Measurements from ENCODE around the gene KSR2. TPM values are rescaled to one million over a fixed set of nuclear protein-coding genes. Genes with fewer than 3 reads are reported as not detected.

KSR2 gene
- total RNA-seq, 2 donors from 2014 or later = 1.1 to 2.0 TPM

DNA sequence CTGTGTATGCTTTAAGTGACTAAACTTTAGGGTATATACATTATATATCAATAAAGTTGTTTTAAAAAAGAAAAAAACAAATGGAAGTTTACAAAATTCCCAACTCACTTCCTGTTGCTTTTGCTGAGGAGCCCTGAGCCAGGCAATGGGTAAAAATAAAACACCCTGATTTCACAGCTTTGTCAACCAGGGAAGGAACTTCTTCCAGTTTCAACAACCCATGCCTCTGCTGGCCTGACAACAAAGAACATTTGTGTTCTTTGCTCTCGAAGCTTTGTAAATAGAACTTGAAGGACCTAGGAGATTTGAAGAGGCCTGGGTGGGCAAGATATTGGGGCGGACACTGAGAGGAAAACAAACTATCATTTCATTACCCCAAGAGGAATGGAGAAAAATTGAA, 466.2 kb downstream of the KSR2 start:
- TF ChIP-seq, protein P1, sequence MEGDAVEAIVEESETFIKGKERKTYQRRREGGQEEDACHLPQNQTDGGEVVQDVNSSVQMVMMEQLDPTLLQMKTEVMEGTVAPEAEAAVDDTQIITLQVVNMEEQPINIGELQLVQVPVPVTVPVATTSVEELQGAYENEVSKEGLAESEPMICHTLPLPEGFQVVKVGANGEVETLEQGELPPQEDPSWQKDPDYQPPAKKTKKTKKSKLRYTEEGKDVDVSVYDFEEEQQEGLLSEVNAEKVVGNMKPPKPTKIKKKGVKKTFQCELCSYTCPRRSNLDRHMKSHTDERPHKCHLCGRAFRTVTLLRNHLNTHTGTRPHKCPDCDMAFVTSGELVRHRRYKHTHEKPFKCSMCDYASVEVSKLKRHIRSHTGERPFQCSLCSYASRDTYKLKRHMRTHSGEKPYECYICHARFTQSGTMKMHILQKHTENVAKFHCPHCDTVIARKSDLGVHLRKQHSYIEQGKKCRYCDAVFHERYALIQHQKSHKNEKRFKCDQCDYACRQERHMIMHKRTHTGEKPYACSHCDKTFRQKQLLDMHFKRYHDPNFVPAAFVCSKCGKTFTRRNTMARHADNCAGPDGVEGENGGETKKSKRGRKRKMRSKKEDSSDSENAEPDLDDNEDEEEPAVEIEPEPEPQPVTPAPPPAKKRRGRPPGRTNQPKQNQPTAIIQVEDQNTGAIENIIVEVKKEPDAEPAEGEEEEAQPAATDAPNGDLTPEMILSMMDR (conservative IDR thresholded peaks at IDR 0.05) = no peak
- Mint-ChIP-seq H3K27ac (no peak overlapping the region), H3K27me3 (ENCODE audit: insufficient read depth) (peaks cover 71% of the 10 kb centered on the region), H3K36me3 (ENCODE audit: low read depth) (no peaks in the 10 kb centered on the region), H3K9me3 (no peaks in the 10 kb centered on the region), H3K4me1 (peaks cover 13% of the 10 kb centered on the region), H3K4me3 (no peak overlapping the region)
- 84% methylated on average over 2 of the region's 2 CpGs; no CpG with 5 or more reads in 1 of the 2 experiments for WGBS, 2 experiments (ENCODE audit: insufficient coverage in 1 of 2, insufficient read length in 1 of 2)
- no peak overlapping the region for H3K4me3 ChIP-seq (ENCODE audit: low read length)
- H3K9me3 ChIP-seq (ENCODE audit: control insufficient read depth, low read length) = no peaks in the 10 kb centered on the region
- H3K27me3 ChIP-seq (ENCODE audit: control insufficient read depth, insufficient read depth, low read length, poor library complexity, severe bottlenecking) = peaks cover 70% of the 10 kb centered on the region
- no peaks in the 10 kb centered on the region for H3K36me3 ChIP-seq (ENCODE audit: control insufficient read depth, insufficient read depth, low read length)
- no peak overlapping the region for H3K27ac ChIP-seq (ENCODE audit: low read depth, low read length)
- no peak overlapping the region for H3K9ac ChIP-seq (ENCODE audit: extremely low read depth, low read length, poor library complexity, severe bottlenecking)
- H3K4me1 ChIP-seq (ENCODE audit: control insufficient read depth, insufficient read depth, low read length) = peaks cover 5% of the 10 kb centered on the region
- no peak for DNase-seq

DNA sequence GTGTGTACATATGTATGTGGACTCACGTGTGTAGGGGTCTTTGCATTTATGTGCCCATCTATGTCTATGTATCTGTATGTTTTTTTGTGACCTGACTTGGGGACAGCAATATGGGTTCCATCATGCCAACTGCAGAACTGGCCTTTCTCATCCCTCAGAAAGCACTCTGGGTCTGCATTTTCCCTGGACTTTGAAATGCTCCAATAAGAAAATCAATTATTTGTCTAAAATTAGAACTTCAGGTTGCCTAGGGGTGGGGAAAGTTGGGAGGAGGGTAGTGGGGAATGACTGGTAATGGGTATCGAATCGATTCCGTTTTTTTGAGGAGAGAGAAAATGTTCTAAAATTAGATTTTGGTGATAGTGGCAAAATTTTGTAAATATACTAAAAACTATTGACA, 466.6 kb downstream of the KSR2 start:
- Histone ChIP-seq H3K9me3 (ENCODE audit: control insufficient read depth, low read length) (no peaks in the 10 kb centered on the region), H3K4me1 (ENCODE audit: control insufficient read depth, insufficient read depth, low read length) (peaks cover 4% of the 10 kb centered on the region), H3K9ac (ENCODE audit: extremely low read depth, low read length, poor library complexity, severe bottlenecking) (no peak overlapping the region), H3K36me3 (ENCODE audit: control insufficient read depth, insufficient read depth, low read length) (no peaks in the 10 kb centered on the region), H3K4me3 (ENCODE audit: low read length) (no peak overlapping the region), H3K27me3 (ENCODE audit: control insufficient read depth, insufficient read depth, low read length, poor library complexity, severe bottlenecking) (peaks cover 68% of the 10 kb centered on the region), H3K27ac (ENCODE audit: low read depth, low read length) (no peak overlapping the region)
- peaks cover 69% of the 10 kb centered on the region for H3K27me3 Mint-ChIP-seq (ENCODE audit: insufficient read depth)
- DNase-seq = no peak
- H3K4me1 Mint-ChIP-seq = peaks cover 13% of the 10 kb centered on the region
- no peaks in the 10 kb centered on the region for H3K9me3 Mint-ChIP-seq
- TF ChIP-seq, protein P1 (conservative IDR thresholded peaks at IDR 0.05) = no peak
- H3K36me3 Mint-ChIP-seq (ENCODE audit: low read depth) = no peaks in the 10 kb centered on the region
- 85 to 89% methylated on average over 4 of the region's 4 CpGs for WGBS, 2 experiments (ENCODE audit: insufficient coverage in 1 of 2, insufficient read length in 1 of 2)
- no peak overlapping the region for H3K27ac Mint-ChIP-seq
- H3K4me3 Mint-ChIP-seq = no peak overlapping the region

DNA sequence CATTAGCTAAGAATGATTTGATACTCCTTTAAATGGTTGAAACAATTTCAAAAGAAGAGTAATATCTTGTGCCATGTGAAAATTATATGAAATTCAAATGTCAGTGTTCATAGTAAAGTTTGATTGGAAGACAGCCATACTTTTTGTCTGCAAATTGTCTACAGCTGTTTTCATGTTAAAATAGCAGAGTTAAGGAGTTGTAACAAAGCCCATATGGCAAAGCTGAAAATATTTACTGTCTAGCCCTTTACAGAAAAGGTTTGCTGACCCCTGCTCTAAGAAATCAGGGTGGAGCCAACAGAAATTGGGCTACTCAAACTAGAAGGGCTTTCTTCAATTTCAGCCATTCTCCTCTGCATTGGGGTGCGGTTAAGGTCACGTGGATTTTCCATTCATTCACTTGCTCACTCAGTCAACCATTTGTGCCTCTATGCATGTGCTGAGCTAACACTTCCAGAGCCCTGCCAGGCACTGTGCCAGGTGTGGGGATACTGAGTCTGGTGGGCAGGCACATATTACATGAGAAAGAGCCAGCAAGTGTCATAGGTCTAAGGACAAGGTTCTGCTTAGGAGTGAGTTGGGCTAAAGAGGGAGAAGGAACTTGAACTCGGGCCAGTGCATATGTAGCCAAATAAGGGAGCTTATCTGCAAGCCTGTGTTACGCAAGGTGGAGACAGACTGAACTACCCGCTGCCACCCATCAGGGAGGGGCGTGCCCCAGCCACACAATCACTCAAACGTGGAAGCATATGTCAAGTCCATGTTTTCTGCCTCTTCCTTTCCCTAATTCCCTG, 467.5 kb downstream of the KSR2 start:
- no peaks in the 10 kb centered on the region for H3K36me3 Mint-ChIP-seq (ENCODE audit: low read depth)
- H3K27me3 Mint-ChIP-seq (ENCODE audit: insufficient read depth) = peaks cover 60% of the 10 kb centered on the region
- TF ChIP-seq, protein P1 (conservative IDR thresholded peaks at IDR 0.05) = no peak
- Histone ChIP-seq H3K36me3 (ENCODE audit: control insufficient read depth, insufficient read depth, low read length) (no peaks in the 10 kb centered on the region), H3K9ac (ENCODE audit: extremely low read depth, low read length, poor library complexity, severe bottlenecking) (no peak overlapping the region), H3K9me3 (ENCODE audit: control insufficient read depth, low read length) (no peaks in the 10 kb centered on the region), H3K27me3 (ENCODE audit: control insufficient read depth, insufficient read depth, low read length, poor library complexity, severe bottlenecking) (peaks cover 59% of the 10 kb centered on the region), H3K27ac (ENCODE audit: low read depth, low read length) (no peak overlapping the region), H3K4me3 (ENCODE audit: low read length) (no peak overlapping the region), H3K4me1 (ENCODE audit: control insufficient read depth, insufficient read depth, low read length) (no peaks in the 10 kb centered on the region)
- peaks cover 15% of the 10 kb centered on the region for H3K4me1 Mint-ChIP-seq
- 93 to 96% methylated on average over 4 to 7 of the region's 7 CpGs for WGBS, 2 experiments (ENCODE audit: insufficient coverage in 1 of 2, insufficient read length in 1 of 2)
- no peak overlapping the region for H3K27ac Mint-ChIP-seq
- DNase-seq = no peak
- H3K4me3 Mint-ChIP-seq = no peak overlapping the region
- H3K9me3 Mint-ChIP-seq = no peaks in the 10 kb centered on the region

Measured in endodermal cell (in vitro differentiated cells).